K562 (cell line): Measurements from ENCODE around the gene SETD5. TPM values are rescaled to one million over a fixed set of nuclear protein-coding genes. Genes with fewer than 3 reads are reported as not detected.

Source experiments
- ATAC-seq: fragments of 200-7000 bp; cut with Tn5 transposase; 3 replicates; pipeline ENCODE4 v1.9.1; 2020; ENCODE audit warnings: moderate library complexity
- BruUV-seq: library from RNA; stranded (reverse); fragments of 400-500 nt; replicated peaks from 2 replicates; lab custom pipeline; 2021; lab: Mats Ljungman, UMichigan
- CTCF ChIA-PET: fragments of 300-600 bp; formaldehyde crosslinking; extraction: SDS; loops from one replicate; lab custom pipeline; 2021; ENCODE audit warnings: low intra/inter-chr PET ratio; lab: Yijun Ruan, JAX
- POLR2A ChIA-PET: fragments of 300-600, 350-650 bp; sonication (Branson Sonifier 250); formaldehyde crosslinking; extraction: SDS; loops from one replicate; lab custom pipeline; 2021; ENCODE audit warnings: antibody characterized with exemption, inconsistent platforms; lab: Yijun Ruan, JAX
- DNase-seq, 4 experiments: peaks; one replicate each; pipeline versions ENCODE4 v3.0.0 to v3.0.0-alpha.2; 2011 to 2018; ENCODE audit warnings: low spot score in 3 of 4, mixed read lengths in 3 of 4; ENCODE audit errors: extremely low read depth in 1 of 4
- FAIRE-seq: peaks from 2 replicates; lab custom pipeline; 2011; peaks lifted over from hg19 to GRCh38; lab: Jason Lieb, UNC
- H2AFZ ChIP-seq: 2 replicates; pipeline ENCODE4 v1.6.0; 2011; ENCODE audit warnings: low read depth, low read length, control low read depth, inconsistent platforms
- H3K27ac ChIP-seq: fragments of 200-600 bp; 3 replicates; pipeline ENCODE4 v1.8.0; 2011; ENCODE audit warnings: low read depth, mild to moderate bottlenecking, control low read depth, inconsistent platforms, low read length, moderate library complexity, mixed read lengths; ENCODE audit errors: extremely low read depth
- H3K27me3 ChIP-seq, 2 experiments: fragments of 300-600 bp in 1 of 2; 2 replicates in 1 of 2; 3 replicates in 1 of 2; pipeline versions ENCODE4 v1.6.0 to v1.8.0; 2011; ENCODE audit warnings: inconsistent platforms in 2 of 2, low read length in 2 of 2, mild to moderate bottlenecking in 1 of 2, mixed read lengths in 1 of 2, moderate library complexity in 1 of 2; ENCODE audit not compliant: control insufficient read depth in 2 of 2, insufficient read depth in 2 of 2
- H3K36me3 ChIP-seq: fragments of 300-600 bp; 3 replicates; pipeline ENCODE4 v1.8.0; 2011; ENCODE audit warnings: mild to moderate bottlenecking, low read length, inconsistent platforms; ENCODE audit not compliant: control insufficient read depth, insufficient read depth
- H3K4me1 ChIP-seq, 2 experiments: fragments of 200-600 bp in 1 of 2; replicated peaks in 1 of 2; 2 replicates in 1 of 2; 3 replicates in 1 of 2; pipeline versions ENCODE4 v1.5.1 to v1.8.0; 2011; ENCODE audit warnings: inconsistent platforms in 2 of 2, low read length in 2 of 2, mild to moderate bottlenecking in 1 of 2, mixed read lengths in 1 of 2, moderate library complexity in 1 of 2; ENCODE audit not compliant: control insufficient read depth in 2 of 2, insufficient read depth in 2 of 2
- H3K4me2 ChIP-seq: 2 replicates; pipeline ENCODE4 v1.6.1; 2011; ENCODE audit warnings: low read length, control low read depth, inconsistent platforms, mixed read lengths; ENCODE audit not compliant: insufficient read depth
- H3K4me3 ChIP-seq: fragments of 200-600 bp; sonication (generic), shearing (Covaris generic); 2 replicates; pipeline ENCODE4 v1.5.1; 2016; ENCODE audit warnings: control low read depth, inconsistent platforms
- H3K79me2 ChIP-seq: fragments of 200-600 bp; 3 replicates; pipeline ENCODE4 v1.8.0; 2011; ENCODE audit warnings: low read length, inconsistent platforms; ENCODE audit not compliant: control insufficient read depth, insufficient read depth
- H3K9ac ChIP-seq, 2 experiments: 2 replicates each; pipeline versions ENCODE4 v1.6.0 to v1.6.1; 2011; ENCODE audit warnings: low read depth in 2 of 2, low read length in 2 of 2, control low read depth in 1 of 2, inconsistent platforms in 1 of 2, mild to moderate bottlenecking in 1 of 2, mixed read lengths in 1 of 2; ENCODE audit not compliant: insufficient read depth in 1 of 2
- H3K9me1 ChIP-seq: one replicate; pipeline ENCODE4 v1.6.0; 2011; ENCODE audit warnings: inconsistent platforms, mild to moderate bottlenecking, low read length, moderate library complexity; ENCODE audit not compliant: control insufficient read depth, insufficient read depth
- H3K9me3 ChIP-seq: replicated peaks from 2 replicates; pipeline ENCODE4 v1.5.1; 2011; ENCODE audit warnings: low read depth, low read length, inconsistent platforms; ENCODE audit not compliant: control insufficient read depth, insufficient read depth
- H4K20me1 ChIP-seq: replicated peaks from 2 replicates; pipeline ENCODE4 v1.6.1; 2011; ENCODE audit warnings: low read length, inconsistent platforms, mixed read lengths; ENCODE audit not compliant: control insufficient read depth, insufficient read depth
- EP300 ChIP-seq: IDR thresholded peaks from 2 replicates; pipeline ENCODE4 v1.6.1; 2012; ENCODE audit warnings: low read length, improper control_type of control experiment
- HDAC6 ChIP-seq: IDR thresholded peaks from 2 replicates; pipeline ENCODE4 v1.6.1; 2012; ENCODE audit warnings: low read depth, mild to moderate bottlenecking, control low read depth, inconsistent platforms, low read length, moderate library complexity
- HNRNPLL ChIP-seq: fragments of 200-400 bp; formaldehyde crosslinking; IDR thresholded peaks from 2 replicates; pipeline ENCODE4 v1.6.1; 2017; ENCODE audit warnings: low read length, low read depth, mild to moderate bottlenecking; ENCODE audit not compliant: poor library complexity, severe bottlenecking
- KAT8 ChIP-seq: fragments of 450-650 bp; IDR thresholded peaks from 2 replicates; pipeline ENCODE4 v1.6.1; 2016; ENCODE audit warnings: low read depth, mild to moderate bottlenecking
- MTF1 ChIP-seq: fragments of 250-450 bp; sonication (Bioruptor Pico); IDR thresholded peaks from 2 replicates; pipeline ENCODE4 v1.9.0; 2021; ENCODE audit warnings: moderate library complexity, mild to moderate bottlenecking, inconsistent platforms, borderline replicate concordance
- NFIC ChIP-seq: fragments of 450-650 bp; IDR thresholded peaks from 2 replicates; pipeline ENCODE4 v1.6.1; 2017; ENCODE audit warnings: mild to moderate bottlenecking, inconsistent platforms
- PCBP1 ChIP-seq: fragments of 200-400 bp; formaldehyde crosslinking; IDR thresholded peaks from 2 replicates; pipeline ENCODE4 v1.6.1; 2018; ENCODE audit warnings: mild to moderate bottlenecking, low read depth, low read length; ENCODE audit not compliant: poor library complexity, severe bottlenecking
- RBM14 ChIP-seq: fragments of 200-400 bp; formaldehyde crosslinking; IDR thresholded peaks from 2 replicates; pipeline ENCODE4 v1.6.1; 2018; ENCODE audit warnings: low read depth, mild to moderate bottlenecking, low read length, moderate library complexity, borderline replicate concordance; ENCODE audit not compliant: insufficient read depth
- RBM25 ChIP-seq: fragments of 200-400 bp; formaldehyde crosslinking; IDR thresholded peaks from 2 replicates; pipeline ENCODE4 v1.6.1; 2018; ENCODE audit warnings: low read length, low read depth, moderate library complexity; ENCODE audit not compliant: severe bottlenecking
- TEAD1 ChIP-seq, 2 experiments: fragments of 450-650 bp in 1 of 2; sonication (generic) in 1 of 2; formaldehyde crosslinking; IDR thresholded peaks; 2 replicates each; pipeline versions ENCODE4 v1.4.0 to v1.8.0; 2020 to 2022; ENCODE audit warnings: mild to moderate bottlenecking in 2 of 2, missing genetic modification reagents in 1 of 2
- WGBS: fragments of 100-300 bp; shearing (Covaris generic); methylation state at CpG from one replicate; pipeline ENCODE4 v1.1.6; 2016; ENCODE audit warnings: low coverage, mixed read lengths; ENCODE audit not compliant: insufficient coverage; ENCODE audit errors: missing lambda C conversion rate; 5-methylcytosine and 5-hydroxymethylcytosine counted together
- in situ Hi-C: fragments of 300-500 bp; cut with MboI; formaldehyde crosslinking; loops from 4 replicates; pipeline ENCODE4 v1.15.0; 2018; ENCODE audit warnings: inconsistent platforms, mixed read lengths
- intact Hi-C: fragments of 100-400 bp; cut with micrococcal nuclease; formaldehyde crosslinking; loops from 2 replicates; pipeline ENCODE4 v1.14.2; 2022
- polyA plus RNA-seq, 8 experiments: library from polyadenylated mRNA; depleted of rRNA in 4 of 8; stranded (reverse) in 5 of 8; unstranded in 3 of 8; fragments of >200 nt; fragmentation: Nextera tagmentation in 2 of 8; fragmentation: Illumina TruSeq in 1 of 8; extraction: Ambion mirVana in 2 of 8; extraction: Trizol in 1 of 8; gene quantifications; 2 replicates each; pipeline versions ENCODE4 v1.2.1 to v1.2.3, GENCODE V29; 2011 to 2014; ENCODE audit warnings: inconsistent platforms in 1 of 8, missing spikeins in 1 of 8
- total RNA-seq, 7 experiments: library from RNA; depleted of rRNA in 6 of 7; stranded (reverse); fragments of >200 nt in 6 of 7; fragmentation: Illumina TruSeq in 2 of 7; extraction: Trizol in 2 of 7; gene quantifications; 2 replicates each; pipeline versions ENCODE4 v1.2.1 to v1.2.3, GENCODE V29; 2011 to 2021; ENCODE audit warnings: low replicate concordance in 1 of 7

SETD5 gene
- total and polyA plus RNA-seq, 9 of the 15 experiments (the other 6 are each of a cell fraction or from before 2014, with no cell fraction given): 20.8 to 135 (median 87.2) TPM

GRCh38 chr3:9514956-9515355, 117.5 kb downstream of the SETD5 start:
- no peak overlapping the region for H3K9ac ChIP-seq
- H3K4me2 ChIP-seq: no peak overlapping the region
- peaks cover 0 to 4% of the 10 kb centered on the region in 2 experiments; a peak in 1 of 5 replicates for H3K4me1 ChIP-seq
- peaks cover 2 to 3% of the 10 kb centered on the region in 2 experiments; a peak in 4 of 5 replicates for H3K27me3 ChIP-seq
- H3K9me1 ChIP-seq: no peaks in the 10 kb centered on the region
- no TSS peak for BruUV-seq
- H3K79me2 ChIP-seq: no peaks in the 10 kb centered on the region
- no peaks in the 10 kb centered on the region for H4K20me1 ChIP-seq
- DNase-seq (no peak), ATAC-seq (no peak), FAIRE-seq (no peak)
- no peaks in the 10 kb centered on the region for H3K9me3 ChIP-seq
- in situ Hi-C loops (loop anchor here (25.0 kb wide), 1 partner anchor 797 kb away; the partner anchor contains the start of gene SEC13), intact Hi-C loops (no loop called here)
- ChIA-PET CTCF (no interaction called here), POLR2A (interaction anchor here (0.6 to 1.0 kb wide), 2 partner anchors 14 to 291 kb away, joined by 3 to 6 read pairs; no protein-coding TSS in a partner anchor)
- no peaks in the 10 kb centered on the region for H3K36me3 ChIP-seq
- H3K4me3 ChIP-seq: no peak overlapping the region
- TF ChIP-seq HDAC6 (no peak), RBM25 (no peak), MTF1 (no peak)
- H3K27ac ChIP-seq: no peak overlapping the region
- no peak overlapping the region for H2AFZ ChIP-seq
- WGBS: 3% methylated on average over 2 of the region's 2 CpGs

- DNase-seq: no peak
- no peaks in the 10 kb centered on the region for H3K36me3 ChIP-seq
- no peak overlapping the region for H3K9ac ChIP-seq
- peaks cover 14 to 21% of the 10 kb centered on the region in 2 experiments; a peak in 4 of 5 replicates for H3K27me3 ChIP-seq
- in situ Hi-C loops (no loop called here), intact Hi-C loops (no loop called here)
- H2AFZ ChIP-seq: no peak overlapping the region
- H3K4me2 ChIP-seq: no peak overlapping the region
- ChIA-PET CTCF (no interaction called here), POLR2A (interaction anchor here (0.6 kb wide), 1 partner anchor 31 kb away, joined by 4 read pairs; no protein-coding TSS in a partner anchor)
- 7% methylated on average over 2 of the region's 2 CpGs for WGBS
- H3K9me1 ChIP-seq: no peaks in the 10 kb centered on the region
- H4K20me1 ChIP-seq: no peaks in the 10 kb centered on the region
- H3K79me2 ChIP-seq: no peaks in the 10 kb centered on the region
- no peak overlapping the region for H3K27ac ChIP-seq
- no TSS peak for BruUV-seq
- ATAC-seq: no peak
- H3K4me1 ChIP-seq: no peaks in the 10 kb centered on the region
- H3K4me3 ChIP-seq: no peak overlapping the region
- FAIRE-seq: no peak
- H3K9me3 ChIP-seq: no peaks in the 10 kb centered on the region
- TF ChIP-seq PCBP1 (no peak), HNRNPLL (no peak), TEAD1 (CRISPR knock-in tag; IDR thresholded peaks at IDR 0.05) (no peak), KAT8 (no peak), NFIC (no peak), RBM14 (no peak), EP300 (no peak)
Observed at GRCh38 chr3:9525078-9525477, 127.7 kb downstream of the SETD5 start.
